Parietal lobe (tissue), 1 donor: ENCODE results near the gene LCE6A. TPM values are rescaled to one million over a fixed set of nuclear protein-coding genes. Genes with fewer than 3 reads are reported as not detected.

Experiments
- total RNA-seq: library from RNA; depleted of rRNA; stranded (reverse); fragments of >200 nt; gene quantifications from one replicate; pipeline ENCODE4 v1.2.3, GENCODE V29; 2014

The LCE6A gene, protein sequence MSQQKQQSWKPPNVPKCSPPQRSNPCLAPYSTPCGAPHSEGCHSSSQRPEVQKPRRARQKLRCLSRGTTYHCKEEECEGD
- not detected for total RNA-seq

DNA sequence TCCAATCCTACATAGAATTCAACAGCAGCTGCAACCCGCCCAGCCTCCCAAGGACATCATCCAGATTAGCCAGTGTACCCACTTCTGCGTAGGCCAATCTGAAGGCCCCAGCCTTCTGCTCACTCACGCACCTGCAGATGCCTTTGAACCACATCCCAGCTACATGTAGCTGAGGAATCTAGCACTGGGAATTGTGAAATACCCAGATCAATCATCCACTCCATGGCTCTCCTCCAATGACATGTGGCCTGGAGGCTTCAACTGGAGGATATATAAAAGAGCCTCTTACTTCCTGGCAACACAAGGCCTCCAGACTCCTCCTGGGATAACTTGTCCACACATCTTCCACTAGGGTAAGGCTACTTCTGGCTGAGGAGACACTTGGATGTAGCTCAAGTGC lies at the start of gene LCE6A:
TSS of gene LCE6A (plus strand) at position 301 of the 400 bp plus-strand sequence. CDS start 665 bp downstream, outside the sequence.

DNA sequence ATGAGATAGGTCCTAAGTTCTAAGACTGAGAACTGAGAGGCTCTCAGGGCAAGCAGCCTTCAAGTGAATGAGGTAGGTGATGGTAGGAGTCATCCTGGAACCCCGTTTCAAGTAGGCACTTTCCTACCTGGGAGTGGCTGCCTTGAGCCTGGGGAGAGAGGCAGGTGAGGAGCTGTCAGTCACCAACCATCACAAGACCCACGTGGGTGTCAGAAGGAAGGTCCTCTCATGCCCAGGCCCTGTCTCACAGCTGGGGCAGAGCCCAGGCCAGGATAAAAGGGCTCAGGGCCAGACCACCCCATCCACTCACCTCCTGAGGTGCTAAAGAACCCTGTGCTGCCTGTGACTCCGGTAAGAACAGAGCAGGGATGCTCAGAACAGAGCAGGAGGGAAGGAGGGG lies 46.2 kb upstream of the LCE6A start, which contains the start of gene LCE1D:
TSS of gene LCE1D (plus strand) at position 301 of the 400 bp plus-strand sequence. CDS start 1,074 bp downstream, outside the sequence.

DNA sequence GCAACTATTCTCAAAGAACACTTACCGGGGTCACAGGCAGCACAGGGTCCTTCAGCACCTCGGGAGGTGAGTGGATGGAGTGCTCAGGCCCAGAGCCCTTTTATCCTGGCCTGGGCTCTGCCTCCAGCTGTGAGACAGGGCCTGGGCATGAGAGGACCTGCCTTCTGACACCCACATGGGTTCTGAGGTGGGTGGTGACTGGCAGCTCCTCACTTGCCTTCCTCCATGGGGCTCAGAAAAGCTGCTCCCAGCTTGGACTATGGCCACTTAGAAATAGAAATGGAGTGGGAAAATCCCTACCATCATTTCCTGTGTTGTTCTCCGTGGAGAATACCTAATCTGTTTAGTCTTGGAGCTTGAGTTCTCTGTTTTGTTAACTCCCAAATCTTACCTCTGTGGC lies 36.1 kb upstream of the LCE6A start, which contains the start of gene LCE1C:
TSS of gene LCE1C (minus strand) at position 76 of the 400 bp plus-strand sequence. CDS start 1,173 bp downstream, outside the sequence.

DNA sequence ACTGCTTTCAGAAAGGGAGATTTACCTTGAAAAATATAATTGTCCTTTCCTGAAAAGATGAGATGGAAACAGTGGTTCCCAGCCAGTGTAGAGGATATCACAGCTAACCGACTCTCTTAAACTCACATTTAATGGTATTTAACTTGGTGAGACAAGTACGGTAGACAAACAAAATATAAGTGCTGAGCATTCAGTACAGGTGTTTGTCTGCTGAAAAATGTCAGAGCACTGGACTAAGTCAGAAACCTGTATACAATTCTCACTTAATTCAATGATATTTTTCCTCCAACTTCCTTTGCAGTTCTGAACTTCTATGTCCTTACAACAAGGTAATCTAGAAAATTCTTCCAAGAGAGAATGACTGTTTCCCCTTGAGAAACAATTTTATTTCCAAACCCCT lies 31.0 kb upstream of the LCE6A start, which contains the start of gene LCE1B:
TSS of gene LCE1B (plus strand) at position 301 of the 400 bp plus-strand sequence. CDS start 476 bp downstream, outside the sequence.

DNA sequence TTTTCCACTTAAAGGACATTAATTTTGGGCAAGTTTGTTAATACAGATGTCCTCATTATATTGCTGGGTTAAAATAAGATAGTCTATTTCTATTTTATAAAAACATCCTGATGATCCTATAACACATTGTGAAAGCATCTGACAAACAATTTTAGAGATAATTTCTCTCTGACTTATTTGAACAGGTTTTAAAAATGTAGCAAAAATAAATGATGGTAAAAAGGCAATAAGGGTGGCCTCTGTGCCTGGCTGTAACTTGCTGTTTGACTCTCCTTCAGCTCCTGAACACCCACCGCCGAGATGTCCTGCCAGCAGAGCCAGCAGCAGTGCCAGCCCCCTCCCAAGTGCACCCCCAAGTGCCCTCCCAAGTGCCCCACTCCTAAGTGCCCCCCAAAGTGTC lies 15.5 kb upstream of the LCE6A start, which contains the start of gene LCE1A:
TSS of gene LCE1A (plus strand) at position 301 of the 400 bp plus-strand sequence. CDS start at position 301, 0 bp downstream.

DNA sequence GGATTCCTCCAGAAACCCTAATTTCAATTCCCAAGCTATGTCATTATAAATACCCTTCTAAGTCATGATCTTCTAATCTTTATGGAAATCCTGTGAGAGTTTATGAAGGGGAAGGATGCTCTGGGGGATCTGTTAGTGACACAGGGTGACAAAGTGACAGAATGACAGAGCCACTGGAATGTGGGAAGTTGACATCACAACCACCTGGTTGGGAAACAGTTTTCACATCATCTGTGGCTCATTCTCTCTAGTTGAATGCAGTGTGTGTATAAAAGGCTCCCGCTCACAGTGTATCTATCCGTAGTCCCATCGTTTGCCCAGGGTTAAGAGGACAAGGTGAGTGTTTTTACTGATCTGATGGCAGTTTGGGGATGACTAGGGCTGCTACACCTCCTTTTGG lies 17.0 kb downstream of the LCE6A start, which contains the start of gene LCE7A:
TSS of gene LCE7A (plus strand) at position 301 of the 400 bp plus-strand sequence. CDS start 702 bp downstream, outside the sequence.

DNA sequence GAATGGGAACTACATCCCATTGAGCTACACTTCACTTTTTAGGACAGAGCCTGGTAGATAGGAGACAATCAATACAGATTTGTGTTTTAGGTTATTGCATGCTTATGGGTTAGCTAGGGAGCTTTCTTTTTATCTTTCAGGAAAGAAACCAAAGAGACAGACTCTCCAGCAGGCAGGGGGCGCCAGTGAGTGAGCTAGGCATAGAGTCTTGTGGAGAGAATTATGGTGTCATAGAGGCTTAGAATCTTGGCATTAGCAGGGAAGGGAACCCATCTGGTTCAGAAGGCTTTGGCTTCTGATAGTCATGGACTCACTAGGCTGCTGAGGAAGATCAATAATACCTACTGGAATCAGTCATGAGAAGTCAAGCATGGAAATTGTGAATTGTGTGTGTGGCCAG lies 35.4 kb downstream of the LCE6A start, which contains the start of gene SMCP:
TSS of gene SMCP (plus strand) at position 281 of the 400 bp plus-strand sequence. CDS start 6,101 bp downstream, outside the sequence.

Other genes with a start within 250 kb of the LCE6A start
- gene LCE3C, start 242.6 kb upstream of the LCE6A start, total RNA-seq = not detected
- gene LCE3B, start 229.0 kb upstream of the LCE6A start, total RNA-seq = not detected
- gene LCE3A, start 219.8 kb upstream of the LCE6A start, total RNA-seq = not detected
- not detected for gene LCE2D, start 179.5 kb upstream of the LCE6A start, total RNA-seq
- gene LCE2C, start 167.6 kb upstream of the LCE6A start, total RNA-seq = not detected
- not detected for gene LCE2B, start 156.7 kb upstream of the LCE6A start, total RNA-seq
- not detected for gene LCE2A, start 144.5 kb upstream of the LCE6A start, total RNA-seq
- not detected for gene LCE4A, start 134.7 kb upstream of the LCE6A start, total RNA-seq
- gene KPRP, start 84.8 kb upstream of the LCE6A start, total RNA-seq = not detected
- not detected for gene LCE1F, start 67.7 kb upstream of the LCE6A start, total RNA-seq
- not detected for gene LCE1E, start 56.6 kb upstream of the LCE6A start, total RNA-seq
- gene LCE1D, start 46.1 kb upstream of the LCE6A start, total RNA-seq = not detected
- gene LCE1C, start 36.2 kb upstream of the LCE6A start, total RNA-seq = not detected
- gene LCE1B, start 30.9 kb upstream of the LCE6A start, total RNA-seq = not detected
- gene LCE1A, start 15.4 kb upstream of the LCE6A start, total RNA-seq = not detected
- not detected for gene LCE7A, start 17.1 kb downstream of the LCE6A start, total RNA-seq
- gene SMCP, start 35.5 kb downstream of the LCE6A start, total RNA-seq = not detected
- gene IVL, start 65.7 kb downstream of the LCE6A start, total RNA-seq = not detected
- gene SPRR5, start 104.3 kb downstream of the LCE6A start, total RNA-seq = not detected
- gene SPRR4, start 127.8 kb downstream of the LCE6A start, total RNA-seq = not detected
- not detected for gene SPRR1A, start 141.2 kb downstream of the LCE6A start, total RNA-seq
- not detected for gene SPRR3, start 158.9 kb downstream of the LCE6A start, total RNA-seq
- not detected for gene SPRR1B, start 188.3 kb downstream of the LCE6A start, total RNA-seq
- gene SPRR2D, start 198.3 kb downstream of the LCE6A start, total RNA-seq = not detected
- not detected for gene SPRR2A, start 214.7 kb downstream of the LCE6A start, total RNA-seq
- not detected for gene SPRR2B, start 228.8 kb downstream of the LCE6A start, total RNA-seq